Stimulated activated naive CD8-positive, alpha-beta T cell treated with anti-CD3 and anti-CD28 coated beads, Interleukin-15, amount 100 ng/mL, for 72 hours (primary cell): ENCODE data around the gene F2RL1.
"Not testable (repeated sequence)": the region's sequence is repeated elsewhere in the genome, so short reads cannot be mapped to it uniquely, and the experiment has no call there.

Source experiments
- ATAC-seq: fragments of 150-1000 bp; cut with Tn5 transposase; 2 replicates; pipeline ENCODE4 v1.10.0; 2021; ENCODE audit warnings: mild to moderate bottlenecking, moderate library complexity
- DNase-seq, 2 donors: peaks; one replicate each; pipeline ENCODE4 v3.0.0; 2021 to 2022
- H3K27ac Mint-ChIP-seq, 2 donors: one replicate each; pipeline ENCODE4 v1.8.0; 2022; ENCODE audit warnings: mild to moderate bottlenecking in 2 of 2, mixed read lengths in 2 of 2, moderate library complexity in 2 of 2
- H3K27me3 Mint-ChIP-seq: one replicate; pipeline ENCODE4 v1.8.0; 2022; ENCODE audit warnings: mixed read lengths
- H3K4me1 Mint-ChIP-seq: one replicate; pipeline ENCODE4 v1.8.0; 2022; ENCODE audit warnings: mild to moderate bottlenecking, mixed read lengths
- H3K4me3 Mint-ChIP-seq, 2 donors: one replicate each; pipeline ENCODE4 v1.8.0; 2022; ENCODE audit warnings: mild to moderate bottlenecking in 2 of 2, mixed read lengths in 2 of 2, moderate library complexity in 1 of 2
- H3K9me3 Mint-ChIP-seq, 2 donors: one replicate each; pipeline ENCODE4 v1.8.0; 2022; ENCODE audit warnings: mixed read lengths in 2 of 2

F2RL1 gene

GRCh38 chr5:76818844-76819831, at the start of gene F2RL1:
F2RL1 (plus strand) TSS chr5:76819030; CDS start chr5:76819183, 153 bp downstream.
- DNase-seq (peak; percentile 18 to 30), ATAC-seq (peak; percentile 64)
- Mint-ChIP-seq H3K4me3 (peak within 1 kb of the TSS; percentile 76 to 88), H3K27ac (peak within 1 kb of the TSS in 1 of 2 donors; percentile 95), H3K27me3 (peaks cover 45% of the 10 kb centered on the region), H3K9me3 (no peaks in the 10 kb centered on the region), H3K4me1 (peaks cover 12% of the 10 kb centered on the region)

- not testable (repeated sequence) for H3K27ac Mint-ChIP-seq, H3K9me3 Mint-ChIP-seq, H3K4me3 Mint-ChIP-seq, DNase-seq, H3K27me3 Mint-ChIP-seq, ATAC-seq, H3K4me1 Mint-ChIP-seq
Measured at GRCh38 chr5:76771041-76771440, 47.8 kb upstream of the F2RL1 start.

- H3K27me3 Mint-ChIP-seq, result no peaks in the 10 kb centered on the region
- H3K4me1 Mint-ChIP-seq, result peaks cover 2% of the 10 kb centered on the region
- DNase-seq, result no peak
- H3K9me3 Mint-ChIP-seq, result no peaks in the 10 kb centered on the region
- no peak for ATAC-seq
- H3K27ac Mint-ChIP-seq, result no peak overlapping the region
- H3K4me3 Mint-ChIP-seq, result no peak overlapping the region
Measured at GRCh38 chr5:76771705-76772405, 47.0 kb upstream of the F2RL1 start.

GRCh38 chr5:76775921-76776320, 42.9 kb upstream of the F2RL1 start:
- H3K9me3 Mint-ChIP-seq, result no peaks in the 10 kb centered on the region
- H3K27me3 Mint-ChIP-seq, result no peaks in the 10 kb centered on the region
- DNase-seq, result no peak
- no peak overlapping the region for H3K4me3 Mint-ChIP-seq
- H3K27ac Mint-ChIP-seq, result no peak overlapping the region
- no peaks in the 10 kb centered on the region for H3K4me1 Mint-ChIP-seq
- ATAC-seq, result no peak

- H3K27ac Mint-ChIP-seq, result no peak overlapping the region
- no peaks in the 10 kb centered on the region for H3K9me3 Mint-ChIP-seq
- H3K4me3 Mint-ChIP-seq, result no peak overlapping the region
- no peaks in the 10 kb centered on the region for H3K4me1 Mint-ChIP-seq
- ATAC-seq (no peak), DNase-seq (no peak)
- no peaks in the 10 kb centered on the region for H3K27me3 Mint-ChIP-seq
Measured at GRCh38 chr5:76776391-76776790, 42.4 kb upstream of the F2RL1 start.

GRCh38 chr5:76780616-76781015, 38.2 kb upstream of the F2RL1 start:
- DNase-seq, H3K27ac Mint-ChIP-seq, H3K4me3 Mint-ChIP-seq, H3K4me1 Mint-ChIP-seq, H3K9me3 Mint-ChIP-seq, ATAC-seq, H3K27me3 Mint-ChIP-seq: not testable (repeated sequence)

- H3K27me3 Mint-ChIP-seq, result no peaks in the 10 kb centered on the region
- H3K4me3 Mint-ChIP-seq, result no peak overlapping the region
- H3K4me1 Mint-ChIP-seq, result no peaks in the 10 kb centered on the region
- no peak for ATAC-seq
- no peak for DNase-seq
- no peak overlapping the region for H3K27ac Mint-ChIP-seq
- H3K9me3 Mint-ChIP-seq, result no peaks in the 10 kb centered on the region
Measured at GRCh38 chr5:76781775-76782174, 37.1 kb upstream of the F2RL1 start.

GRCh38 chr5:76782444-76782843, 36.4 kb upstream of the F2RL1 start:
- Mint-ChIP-seq H3K27ac (no peak overlapping the region), H3K9me3 (no peaks in the 10 kb centered on the region), H3K4me3 (no peak overlapping the region), H3K4me1 (no peaks in the 10 kb centered on the region), H3K27me3 (no peaks in the 10 kb centered on the region)
- no peak for ATAC-seq
- DNase-seq, result no peak

GRCh38 chr5:76787237-76787636, 31.6 kb upstream of the F2RL1 start:
- no peak for ATAC-seq
- no peaks in the 10 kb centered on the region for H3K27me3 Mint-ChIP-seq
- no peak for DNase-seq
- no peaks in the 10 kb centered on the region for H3K9me3 Mint-ChIP-seq
- H3K4me3 Mint-ChIP-seq, result no peak overlapping the region
- no peak overlapping the region for H3K27ac Mint-ChIP-seq
- H3K4me1 Mint-ChIP-seq, result peaks cover 6% of the 10 kb centered on the region

- H3K27me3 Mint-ChIP-seq, result no peaks in the 10 kb centered on the region
- H3K4me1 Mint-ChIP-seq, result peaks cover 6% of the 10 kb centered on the region
- no peak overlapping the region for H3K27ac Mint-ChIP-seq
- H3K9me3 Mint-ChIP-seq, result no peaks in the 10 kb centered on the region
- ATAC-seq (no peak), DNase-seq (no peak)
- H3K4me3 Mint-ChIP-seq, result no peak overlapping the region
Measured at GRCh38 chr5:76788362-76788761, 30.5 kb upstream of the F2RL1 start.

GRCh38 chr5:76789275-76789674, 29.6 kb upstream of the F2RL1 start:
- ATAC-seq, result not testable (repeated sequence)

GRCh38 chr5:76789991-76790581, 28.7 kb upstream of the F2RL1 start:
- H3K4me1 Mint-ChIP-seq, result peaks cover 6% of the 10 kb centered on the region
- H3K27me3 Mint-ChIP-seq, result no peaks in the 10 kb centered on the region
- no peak overlapping the region for H3K4me3 Mint-ChIP-seq
- no peaks in the 10 kb centered on the region for H3K9me3 Mint-ChIP-seq
- no peak overlapping the region for H3K27ac Mint-ChIP-seq
- peak; percentile 26 for ATAC-seq
- no peak for DNase-seq

More at GRCh38 chr5:76789275-76789674, 29.6 kb upstream of the F2RL1 start:
- peak overlapping the region in 1 of 2 donors; percentile 36 for H3K27ac Mint-ChIP-seq
- H3K27me3 Mint-ChIP-seq, H3K4me3 Mint-ChIP-seq, H3K4me1 Mint-ChIP-seq, H3K9me3 Mint-ChIP-seq, DNase-seq: not testable (repeated sequence)

GRCh38 chr5:76790632-76791290, 28.1 kb upstream of the F2RL1 start:
- H3K9me3 Mint-ChIP-seq, result no peaks in the 10 kb centered on the region
- H3K27me3 Mint-ChIP-seq, result no peaks in the 10 kb centered on the region
- peak; percentile 74 for ATAC-seq
- no peak for DNase-seq
- peak overlapping the region in 1 of 2 donors; percentile 6 for H3K27ac Mint-ChIP-seq
- H3K4me1 Mint-ChIP-seq, result peaks cover 6% of the 10 kb centered on the region
- no peak overlapping the region for H3K4me3 Mint-ChIP-seq

GRCh38 chr5:76791461-76791860, 27.4 kb upstream of the F2RL1 start:
- no peaks in the 10 kb centered on the region for H3K27me3 Mint-ChIP-seq
- H3K4me1 Mint-ChIP-seq, result peaks cover 6% of the 10 kb centered on the region
- no peak overlapping the region for H3K27ac Mint-ChIP-seq
- H3K4me3 Mint-ChIP-seq, result no peak overlapping the region
- DNase-seq (no peak), ATAC-seq (no peak)
- no peaks in the 10 kb centered on the region for H3K9me3 Mint-ChIP-seq

- no peaks in the 10 kb centered on the region for H3K27me3 Mint-ChIP-seq
- no peak for ATAC-seq
- H3K4me3 Mint-ChIP-seq, result no peak overlapping the region
- peak overlapping the region in 1 of 2 donors; percentile 67 for H3K27ac Mint-ChIP-seq
- peaks cover 5% of the 10 kb centered on the region for H3K4me1 Mint-ChIP-seq
- DNase-seq, result no peak
- no peaks in the 10 kb centered on the region for H3K9me3 Mint-ChIP-seq
Measured at GRCh38 chr5:76794871-76795270, 24.0 kb upstream of the F2RL1 start.
